Measurements from ENCODE around the gene RHEX. TPM values are rescaled to one million over a fixed set of nuclear protein-coding genes. Genes with fewer than 3 reads are reported as not detected.

RHEX gene
- total RNA-seq, 1 donor from 2014 or later: 0.53 TPM

- no peak for DNase-seq (ENCODE audit: low spot score in 2 of 2)
- H3K27me3 ChIP-seq: no peaks in the 10 kb centered on the region
- H3K9me3 ChIP-seq: peaks cover 0 to 9% of the 10 kb centered on the region in 2 donors
- TF ChIP-seq CTCF (IDR thresholded peaks at IDR 0.05): no peak
- intact Hi-C loops (cut with DNase I): no loop called here
- peaks cover 0 to 3% of the 10 kb centered on the region in 2 donors for H3K4me1 ChIP-seq
- H3K36me3 ChIP-seq: no peaks in the 10 kb centered on the region
- H3K27ac ChIP-seq: no peak overlapping the region
- no peak overlapping the region for H3K4me3 ChIP-seq
Observed at GRCh38 chr1:206122686-206123085, 69.7 kb downstream of the RHEX start.

GRCh38 chr1:206125346-206125745, 72.4 kb downstream of the RHEX start:
- Histone ChIP-seq H3K9me3 (peaks cover 0 to 9% of the 10 kb centered on the region in 2 donors), H3K4me3 (no peak overlapping the region), H3K27ac (no peak overlapping the region), H3K27me3 (no peaks in the 10 kb centered on the region), H3K36me3 (no peaks in the 10 kb centered on the region), H3K4me1 (no peaks in the 10 kb centered on the region)
- TF ChIP-seq CTCF (IDR thresholded peaks at IDR 0.05): no peak
- DNase-seq (ENCODE audit: low spot score in 2 of 2): no peak
- intact Hi-C loops (cut with DNase I): no loop called here

- no peak for DNase-seq (ENCODE audit: low spot score in 2 of 2)
- no peaks in the 10 kb centered on the region for H3K36me3 ChIP-seq
- H3K9me3 ChIP-seq: no peaks in the 10 kb centered on the region
- intact Hi-C loops (cut with DNase I): no loop called here
- H3K27me3 ChIP-seq: no peaks in the 10 kb centered on the region
- H3K4me1 ChIP-seq: no peaks in the 10 kb centered on the region
- TF ChIP-seq CTCF (IDR thresholded peaks at IDR 0.05): no peak
- H3K4me3 ChIP-seq: no peak overlapping the region
- H3K27ac ChIP-seq: no peak overlapping the region
Observed at GRCh38 chr1:206127336-206127735, 74.4 kb downstream of the RHEX start.

- intact Hi-C loops (cut with DNase I): no loop called here
- no peaks in the 10 kb centered on the region for H3K36me3 ChIP-seq
- no peak overlapping the region for H3K27ac ChIP-seq
- no peak overlapping the region for H3K4me3 ChIP-seq
- no peak for TF ChIP-seq CTCF (IDR thresholded peaks at IDR 0.05)
- no peaks in the 10 kb centered on the region for H3K4me1 ChIP-seq
- H3K27me3 ChIP-seq: no peaks in the 10 kb centered on the region
- no peak for DNase-seq (ENCODE audit: low spot score in 2 of 2)
- H3K9me3 ChIP-seq: no peaks in the 10 kb centered on the region
Observed at GRCh38 chr1:206128196-206128595, 75.2 kb downstream of the RHEX start.

GRCh38 chr1:206131037-206131436, 78.1 kb downstream of the RHEX start:
- DNase-seq (ENCODE audit: low spot score in 2 of 2): no peak
- Histone ChIP-seq H3K4me3 (no peak overlapping the region), H3K27me3 (no peaks in the 10 kb centered on the region), H3K36me3 (no peaks in the 10 kb centered on the region), H3K4me1 (no peaks in the 10 kb centered on the region), H3K9me3 (no peaks in the 10 kb centered on the region), H3K27ac (no peak overlapping the region)
- no peak for TF ChIP-seq CTCF (IDR thresholded peaks at IDR 0.05)
- intact Hi-C loops (cut with DNase I): no loop called here

- intact Hi-C loops (cut with DNase I): no loop called here
Observed at GRCh38 chr1:206133751-206134415, 80.9 kb downstream of the RHEX start.

More at GRCh38 chr1:206133751-206134415, 80.9 kb downstream of the RHEX start:
- Histone ChIP-seq H3K9me3 (no peaks in the 10 kb centered on the region), H3K4me1 (no peaks in the 10 kb centered on the region), H3K27me3 (no peaks in the 10 kb centered on the region), H3K36me3 (no peaks in the 10 kb centered on the region), H3K27ac (no peak overlapping the region), H3K4me3 (no peak overlapping the region)
- TF ChIP-seq CTCF (IDR thresholded peaks at IDR 0.05): no peak
- DNase-seq (ENCODE audit: low spot score in 2 of 2): no peak

Data from ascending aorta (tissue), 2 donors.